Mesendoderm (in vitro differentiated cells): ENCODE data around the gene RRAS2.

Source experiments
- DNase-seq: peaks from one replicate; pipeline ENCODE4 v3.0.0; 2013
- H2AK5ac ChIP-seq: 2 replicates; pipeline ENCODE4 v1.6.1; 2013; ENCODE audit warnings: low read length, inconsistent platforms
- H2BK120ac ChIP-seq: 2 replicates; pipeline ENCODE4 v1.6.1; 2013; ENCODE audit warnings: low read depth, mild to moderate bottlenecking, low read length, moderate library complexity, mixed read lengths
- H2BK15ac ChIP-seq: replicated peaks from 2 replicates; pipeline ENCODE4 v1.6.1; 2013; ENCODE audit warnings: low read depth, mild to moderate bottlenecking, moderate library complexity
- H2BK5ac ChIP-seq: 2 replicates; pipeline ENCODE4 v1.6.1; 2013; ENCODE audit warnings: low read length, inconsistent platforms
- H3K18ac ChIP-seq: 2 replicates; pipeline ENCODE4 v1.6.1; 2013; ENCODE audit warnings: mild to moderate bottlenecking, low read length, mixed read lengths
- H3K23ac ChIP-seq: one replicate; pipeline ENCODE4 v1.6.1; 2013; ENCODE audit warnings: low read length
- H3K27ac ChIP-seq: 2 replicates; pipeline ENCODE4 v1.5.1; 2013; ENCODE audit warnings: low read depth, mild to moderate bottlenecking, inconsistent platforms, low read length, moderate library complexity
- H3K27me3 ChIP-seq: 2 replicates; pipeline ENCODE4 v1.6.1; 2013; ENCODE audit warnings: low read length, control low read depth, mild to moderate bottlenecking, inconsistent platforms; ENCODE audit not compliant: insufficient read depth, poor library complexity
- H3K36me3 ChIP-seq: 2 replicates; pipeline ENCODE4 v1.6.1; 2013; ENCODE audit warnings: low read length, inconsistent platforms; ENCODE audit not compliant: control insufficient read depth, insufficient read depth
- H3K4ac ChIP-seq: one replicate; pipeline ENCODE4 v1.6.1; 2013; ENCODE audit warnings: low read depth, mild to moderate bottlenecking, low read length, moderate library complexity
- H3K4me1 ChIP-seq: 2 replicates; pipeline ENCODE4 v1.6.1; 2013; ENCODE audit warnings: low read depth, low read length, inconsistent platforms; ENCODE audit not compliant: control insufficient read depth
- H3K4me2 ChIP-seq: 2 replicates; pipeline ENCODE4 v1.6.1; 2013; ENCODE audit warnings: low read length
- H3K4me3 ChIP-seq: 2 replicates; pipeline ENCODE4 v1.5.1; 2013; ENCODE audit warnings: mild to moderate bottlenecking, low read length
- H3K56ac ChIP-seq: one replicate; pipeline ENCODE4 v1.6.1; 2013; ENCODE audit warnings: low read length
- H3K79me1 ChIP-seq: 2 replicates; pipeline ENCODE4 v1.6.1; 2013; ENCODE audit warnings: low read length, inconsistent platforms
- H3K79me2 ChIP-seq: 2 replicates; pipeline ENCODE4 v1.6.1; 2013; ENCODE audit warnings: mild to moderate bottlenecking, low read length; ENCODE audit not compliant: control insufficient read depth, insufficient read depth
- H3K9ac ChIP-seq: 2 replicates; pipeline ENCODE4 v1.6.1; 2013; ENCODE audit warnings: low read length, inconsistent platforms
- H4K5ac ChIP-seq: one replicate; pipeline ENCODE4 v1.6.1; 2013; ENCODE audit warnings: low read length
- H4K8ac ChIP-seq: one replicate; pipeline ENCODE4 v1.6.1; 2013; ENCODE audit warnings: low read depth, mild to moderate bottlenecking, control low read depth, low read length, moderate library complexity
- WGBS: extraction: QIAGEN DNeasy Blood & Tissue Kit; methylation state at CpG from one replicate; pipeline ENCODE4 v1.1.7; 2013; ENCODE audit warnings: low lambda C conversion rate, missing lambda C conversion rate; ENCODE audit not compliant: insufficient coverage; ENCODE audit errors: extremely low coverage; 5-methylcytosine and 5-hydroxymethylcytosine counted together

The RRAS2 gene

DNA sequence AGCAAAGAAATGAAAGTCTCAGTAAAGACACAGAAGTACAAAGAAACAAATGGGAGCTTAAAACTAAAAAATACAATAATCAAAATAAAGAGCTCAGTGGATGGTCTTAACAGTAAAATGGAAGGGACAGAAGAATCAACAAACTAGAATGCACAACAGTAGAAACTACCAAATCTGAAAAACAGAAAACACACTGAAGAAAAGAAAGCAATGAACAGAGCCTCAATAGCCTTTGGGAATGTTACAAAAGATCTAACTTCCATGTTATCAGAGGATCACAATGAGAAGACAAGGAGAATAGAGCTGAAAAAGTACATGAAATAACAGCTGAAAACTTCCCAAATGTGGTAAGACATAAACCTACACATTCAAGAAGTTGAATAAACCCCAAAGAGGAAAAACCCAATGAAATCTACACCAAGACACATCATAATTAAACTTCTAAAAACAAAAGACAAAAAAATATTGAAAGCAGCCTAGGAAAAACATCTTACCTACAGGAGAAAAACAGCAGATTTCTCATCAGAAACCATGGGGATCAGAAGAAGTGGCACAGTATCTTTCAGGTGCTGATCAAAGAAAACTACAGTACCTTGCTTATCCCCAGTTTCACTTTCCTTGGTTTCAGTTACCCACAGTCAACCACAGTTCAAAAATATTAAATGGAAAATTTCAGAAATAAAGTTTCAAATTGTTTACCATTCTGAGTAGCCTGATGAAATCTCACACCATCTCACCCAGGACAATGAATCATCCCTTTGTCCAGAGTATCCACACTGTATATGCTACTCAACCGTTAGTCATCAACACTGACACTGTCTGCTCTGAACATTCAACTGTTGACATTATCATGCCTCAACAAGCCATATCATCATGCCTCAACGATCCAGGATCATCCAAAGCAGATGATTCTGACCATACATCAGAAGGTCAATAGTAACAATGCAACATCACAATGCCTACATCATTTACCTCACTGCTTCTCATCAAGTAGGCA is 22.2 kb downstream of the RRAS2 start:
- no CpG with 5 or more reads among the region's 2 CpGs for WGBS
- Histone ChIP-seq H3K4me2 (no peak overlapping the region), H3K27me3 (no peaks in the 10 kb centered on the region), H4K8ac (no peak overlapping the region), H2AK5ac (no peak overlapping the region), H2BK15ac (no peak overlapping the region), H3K9ac (no peak overlapping the region), H3K4me3 (no peak overlapping the region), H3K18ac (no peak overlapping the region), H3K4ac (no peak overlapping the region), H2BK120ac (no peak overlapping the region), H3K23ac (no peak overlapping the region), H3K4me1 (peaks cover 5% of the 10 kb centered on the region), H3K27ac (no peak overlapping the region), H3K36me3 (no peaks in the 10 kb centered on the region), H2BK5ac (no peak overlapping the region), H3K79me1 (peaks cover 3% of the 10 kb centered on the region), H3K79me2 (peaks cover 74% of the 10 kb centered on the region), H3K56ac (no peak overlapping the region), H4K5ac (no peak overlapping the region)
- peak; percentile 63 for DNase-seq

- no peak overlapping the region for H3K4me2 ChIP-seq
- no peak overlapping the region for H2BK120ac ChIP-seq
- no peak overlapping the region for H3K4ac ChIP-seq
- H3K4me3 ChIP-seq = no peak overlapping the region
- H3K36me3 ChIP-seq = no peaks in the 10 kb centered on the region
- H3K79me1 ChIP-seq = peaks cover 3% of the 10 kb centered on the region
- H3K56ac ChIP-seq = no peak overlapping the region
- no peak overlapping the region for H3K9ac ChIP-seq
- no peak for DNase-seq
- no peak overlapping the region for H4K8ac ChIP-seq
- peak overlapping the region; percentile 2 for H3K27ac ChIP-seq
- H3K18ac ChIP-seq = no peak overlapping the region
- no CpG with 5 or more reads among the region's 1 CpG for WGBS
- H4K5ac ChIP-seq = no peak overlapping the region
- no peak overlapping the region for H3K23ac ChIP-seq
- H2BK15ac ChIP-seq = no peak overlapping the region
- H2BK5ac ChIP-seq = no peak overlapping the region
- H2AK5ac ChIP-seq = no peak overlapping the region
- H3K4me1 ChIP-seq = peaks cover 5% of the 10 kb centered on the region
- peaks cover 75% of the 10 kb centered on the region for H3K79me2 ChIP-seq
- H3K27me3 ChIP-seq = no peaks in the 10 kb centered on the region
Measured at GRCh38 chr11:14335712-14336111, 23.3 kb downstream of the RRAS2 start.

GRCh38 chr11:14334893-14335292 is 24.1 kb downstream of the RRAS2 start:
- no CpG with 5 or more reads among the region's 2 CpGs for WGBS

GRCh38 chr11:14334192-14334591 is 24.8 kb downstream of the RRAS2 start:
- Histone ChIP-seq H3K79me2 (peaks cover 74% of the 10 kb centered on the region), H4K5ac (no peak overlapping the region), H3K4me1 (peaks cover 5% of the 10 kb centered on the region), H3K4me2 (no peak overlapping the region), H3K27me3 (no peaks in the 10 kb centered on the region), H3K9ac (no peak overlapping the region), H2BK5ac (no peak overlapping the region), H3K4me3 (no peak overlapping the region), H4K8ac (no peak overlapping the region), H3K27ac (no peak overlapping the region), H2AK5ac (no peak overlapping the region), H3K18ac (no peak overlapping the region), H3K36me3 (no peaks in the 10 kb centered on the region), H3K4ac (no peak overlapping the region), H2BK120ac (no peak overlapping the region), H3K79me1 (peaks cover 3% of the 10 kb centered on the region), H3K23ac (no peak overlapping the region), H3K56ac (no peak overlapping the region), H2BK15ac (no peak overlapping the region)
- no peak for DNase-seq
- WGBS = no CpG with 5 or more reads among the region's 1 CpG

More at GRCh38 chr11:14334893-14335292, 24.1 kb downstream of the RRAS2 start:
- peaks cover 73% of the 10 kb centered on the region for H3K79me2 ChIP-seq
- H3K9ac ChIP-seq = no peak overlapping the region
- no peak overlapping the region for H3K23ac ChIP-seq
- no peak overlapping the region for H3K4ac ChIP-seq
- no peak overlapping the region for H3K18ac ChIP-seq
- H4K8ac ChIP-seq = no peak overlapping the region
- no peak overlapping the region for H3K56ac ChIP-seq
- H3K79me1 ChIP-seq = peaks cover 3% of the 10 kb centered on the region
- H3K27me3 ChIP-seq = no peaks in the 10 kb centered on the region
- H3K4me2 ChIP-seq = no peak overlapping the region
- no peak overlapping the region for H2AK5ac ChIP-seq
- no peak overlapping the region for H4K5ac ChIP-seq
- no peak overlapping the region for H2BK5ac ChIP-seq
- no peak overlapping the region for H3K4me3 ChIP-seq
- no peak overlapping the region for H2BK15ac ChIP-seq
- H2BK120ac ChIP-seq = no peak overlapping the region
- H3K36me3 ChIP-seq = no peaks in the 10 kb centered on the region
- no peak overlapping the region for H3K27ac ChIP-seq
- H3K4me1 ChIP-seq = peaks cover 5% of the 10 kb centered on the region
- DNase-seq = no peak

DNA sequence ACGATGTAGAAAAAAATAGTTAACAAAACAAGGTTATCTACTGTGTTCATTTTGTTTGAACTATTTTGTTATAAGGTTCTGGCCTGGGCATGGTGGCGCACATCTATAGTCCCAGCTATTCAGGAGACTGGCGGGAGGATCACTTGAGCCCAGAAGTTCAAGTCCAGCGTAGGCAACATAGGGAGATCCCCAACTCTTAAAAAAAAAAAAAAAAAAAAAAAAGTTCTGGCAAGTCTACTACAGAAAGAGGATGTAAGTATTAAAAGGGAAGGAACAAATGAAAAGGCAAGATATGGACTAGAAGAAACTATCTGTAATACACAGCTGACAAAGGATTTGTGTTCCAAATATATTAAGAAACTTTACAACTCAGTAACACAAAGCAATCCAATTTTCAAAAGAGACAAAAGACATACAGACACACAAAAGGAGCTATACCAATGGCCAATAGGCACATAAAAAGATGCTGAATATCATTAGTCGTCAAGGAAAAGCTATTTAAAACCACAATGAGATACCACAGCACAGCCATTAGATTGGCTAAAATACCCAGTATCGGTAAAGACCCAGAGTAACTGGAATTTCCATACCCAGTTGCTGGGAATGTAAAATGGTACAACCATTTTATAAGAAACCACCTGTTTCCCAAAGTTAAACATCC is 27.4 kb downstream of the RRAS2 start:
- Histone ChIP-seq H2BK120ac (no peak overlapping the region), H3K56ac (no peak overlapping the region), H3K4me3 (no peak overlapping the region), H3K27me3 (no peaks in the 10 kb centered on the region), H2BK5ac (no peak overlapping the region), H2AK5ac (no peak overlapping the region), H3K18ac (no peak overlapping the region), H3K79me2 (peaks cover 66% of the 10 kb centered on the region), H3K4me2 (no peak overlapping the region), H3K23ac (no peak overlapping the region), H2BK15ac (no peak overlapping the region), H3K9ac (no peak overlapping the region), H3K79me1 (peaks cover 3% of the 10 kb centered on the region), H3K27ac (no peak overlapping the region), H3K4me1 (peaks cover 5% of the 10 kb centered on the region), H3K36me3 (no peaks in the 10 kb centered on the region), H3K4ac (no peak overlapping the region), H4K5ac (no peak overlapping the region), H4K8ac (no peak overlapping the region)
- WGBS = no CpG with 5 or more reads among the region's 6 CpGs
- DNase-seq = no peak
